ENCODE data around the gene CLEC3B. TPM values are rescaled to one million over a fixed set of nuclear protein-coding genes. Genes with fewer than 3 reads are reported as not detected.

The CLEC3B gene
- polyA plus RNA-seq, 2 of the 4 experiments (the other 2 are of a cell fraction): not detected

DNA sequence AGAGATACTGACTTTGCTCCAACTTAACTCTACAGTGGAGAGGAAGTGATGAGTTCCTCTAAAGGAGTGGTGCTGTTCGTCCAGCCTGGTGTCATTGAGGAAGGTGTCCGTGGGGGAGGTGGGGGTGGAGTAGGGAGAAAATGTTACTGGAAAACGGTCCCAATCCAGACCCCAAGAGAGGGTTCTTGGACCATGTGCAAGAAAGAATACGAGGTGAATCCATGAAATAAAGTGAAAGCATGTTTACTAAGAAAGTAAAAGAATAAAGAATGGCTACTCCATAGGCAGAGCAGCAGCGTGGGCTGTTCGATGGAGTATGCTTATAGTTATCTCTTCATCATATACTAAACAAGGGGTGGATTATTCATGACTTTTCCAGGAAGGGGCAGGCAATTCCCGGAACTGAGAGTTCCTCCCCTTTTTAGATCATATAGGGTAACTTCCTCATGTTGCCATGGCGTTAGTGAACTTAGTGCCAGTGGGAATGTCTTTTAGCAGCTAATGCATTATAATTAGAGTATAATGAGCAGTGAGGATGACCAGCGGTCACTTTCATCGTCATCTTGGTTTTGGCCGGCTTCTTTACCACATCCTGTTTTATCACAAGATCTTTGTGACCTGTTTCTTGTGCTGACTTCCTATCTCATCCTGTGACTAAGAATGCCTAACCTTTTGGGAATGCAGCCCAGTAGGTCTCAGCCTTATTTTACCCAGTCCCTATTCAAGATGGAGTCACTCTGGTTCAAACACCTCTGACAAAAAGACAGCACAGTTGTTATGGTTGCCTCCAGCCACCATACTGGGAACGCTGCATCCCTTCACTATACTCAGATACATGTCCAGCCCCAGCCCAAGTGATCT is 38.6 kb downstream of the CLEC3B start:
- POLR2A ChIA-PET: no interaction called here
- CTCF ChIA-PET: interaction anchor here (0.9 to 2.2 kb wide), 5 partner anchors 9 to 146 kb away, joined by 3 to 8 read pairs (median 4); no protein-coding TSS in a partner anchor
- no peak overlapping the region for H3K27ac ChIP-seq

DNA sequence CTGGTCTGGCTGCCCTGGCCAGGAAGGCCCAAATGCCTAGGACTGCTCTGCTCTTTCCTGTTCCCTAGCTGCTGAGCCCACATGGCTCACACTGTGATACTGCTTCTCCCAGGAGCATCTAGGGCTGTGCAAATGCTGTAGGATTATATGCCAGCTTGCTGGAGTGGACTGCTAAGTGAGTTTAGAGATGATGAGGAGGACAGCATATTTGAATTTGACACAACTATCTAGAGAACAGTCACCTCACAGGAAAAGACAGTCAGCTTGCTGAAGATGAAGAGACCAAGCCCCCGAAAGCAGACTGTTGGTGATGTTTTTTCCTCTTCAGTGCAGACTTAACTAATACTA is 39.2 kb downstream of the CLEC3B start:
- ChIA-PET POLR2A (no interaction called here), CTCF (interaction anchor here (1.1 to 2.2 kb wide), 4 partner anchors 24 to 145 kb away, joined by 3 to 8 read pairs (median 4); no protein-coding TSS in a partner anchor)
- Histone ChIP-seq H3K4me2 (no peak overlapping the region), H3K9me3 (no peaks in the 10 kb centered on the region), H3K4me1 (no peaks in the 10 kb centered on the region), H3K27ac (no peak overlapping the region), H3K4me3 (no peak overlapping the region)
- 83% methylated on average over 1 of the region's 1 CpG for WGBS (ENCODE audit: missing lambda C conversion rate)
- DNase-seq (ENCODE audit: low read depth in 1 of 2, low spot score in 1 of 2): no peak
- TF ChIP-seq NFE2L2 (conservative IDR thresholded peaks at IDR 0.05; ENCODE audit: low read length) (no peak), FOSB (CRISPR knock-in tag; IDR thresholded peaks at IDR 0.05) (no peak)
- TF ChIP-seq, protein P1, sequence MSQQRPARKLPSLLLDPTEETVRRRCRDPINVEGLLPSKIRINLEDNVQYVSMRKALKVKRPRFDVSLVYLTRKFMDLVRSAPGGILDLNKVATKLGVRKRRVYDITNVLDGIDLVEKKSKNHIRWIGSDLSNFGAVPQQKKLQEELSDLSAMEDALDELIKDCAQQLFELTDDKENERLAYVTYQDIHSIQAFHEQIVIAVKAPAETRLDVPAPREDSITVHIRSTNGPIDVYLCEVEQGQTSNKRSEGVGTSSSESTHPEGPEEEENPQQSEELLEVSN (IDR thresholded peaks at IDR 0.05; ENCODE audit: borderline replicate concordance, low read depth): no peak
- no peak for ATAC-seq
- no peak for FAIRE-seq

More for the DNA sequence above, 38.6 kb downstream of the CLEC3B start:
- no peaks in the 10 kb centered on the region for H3K9me3 ChIP-seq
- no peak overlapping the region for H3K4me3 ChIP-seq
- no peaks in the 10 kb centered on the region for H3K4me1 ChIP-seq
- TF ChIP-seq EHF (CRISPR knock-in tag; IDR thresholded peaks at IDR 0.05): 0 out of 2 replicates have a peak, but pooled peaks have one; percentile 47
- TF ChIP-seq, protein P2, sequence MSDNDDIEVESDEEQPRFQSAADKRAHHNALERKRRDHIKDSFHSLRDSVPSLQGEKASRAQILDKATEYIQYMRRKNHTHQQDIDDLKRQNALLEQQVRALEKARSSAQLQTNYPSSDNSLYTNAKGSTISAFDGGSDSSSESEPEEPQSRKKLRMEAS (IDR thresholded peaks at IDR 0.05): no peak
- no peak for TF ChIP-seq NPAS2 (CRISPR knock-in tag; IDR thresholded peaks at IDR 0.05; ENCODE audit: borderline replicate concordance)
- TF ChIP-seq, protein P3, sequence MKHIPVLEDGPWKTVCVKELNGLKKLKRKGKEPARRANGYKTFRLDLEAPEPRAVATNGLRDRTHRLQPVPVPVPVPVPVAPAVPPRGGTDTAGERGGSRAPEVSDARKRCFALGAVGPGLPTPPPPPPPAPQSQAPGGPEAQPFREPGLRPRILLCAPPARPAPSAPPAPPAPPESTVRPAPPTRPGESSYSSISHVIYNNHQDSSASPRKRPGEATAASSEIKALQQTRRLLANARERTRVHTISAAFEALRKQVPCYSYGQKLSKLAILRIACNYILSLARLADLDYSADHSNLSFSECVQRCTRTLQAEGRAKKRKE (CRISPR knock-in tag; IDR thresholded peaks at IDR 0.05; ENCODE audit: low read depth): peak; percentile 94; the same call in 1 of the 2 replicates
- TF ChIP-seq ESRRA (IDR thresholded peaks at IDR 0.05; ENCODE audit: borderline replicate concordance, low read length): no peak
- 0 out of 2 replicates have a peak, but pooled peaks have one; percentile 52 for TF ChIP-seq HOXB13 (CRISPR knock-in tag; IDR thresholded peaks at IDR 0.05; ENCODE audit: low read depth)
- DNase-seq (ENCODE audit: low read depth in 1 of 2, low spot score in 1 of 2) (no peak), FAIRE-seq (no peak), ATAC-seq (no peak)
- 67% methylated on average over 12 of the region's 12 CpGs for WGBS (ENCODE audit: missing lambda C conversion rate)
- no peak overlapping the region for H3K4me2 ChIP-seq

DNA sequence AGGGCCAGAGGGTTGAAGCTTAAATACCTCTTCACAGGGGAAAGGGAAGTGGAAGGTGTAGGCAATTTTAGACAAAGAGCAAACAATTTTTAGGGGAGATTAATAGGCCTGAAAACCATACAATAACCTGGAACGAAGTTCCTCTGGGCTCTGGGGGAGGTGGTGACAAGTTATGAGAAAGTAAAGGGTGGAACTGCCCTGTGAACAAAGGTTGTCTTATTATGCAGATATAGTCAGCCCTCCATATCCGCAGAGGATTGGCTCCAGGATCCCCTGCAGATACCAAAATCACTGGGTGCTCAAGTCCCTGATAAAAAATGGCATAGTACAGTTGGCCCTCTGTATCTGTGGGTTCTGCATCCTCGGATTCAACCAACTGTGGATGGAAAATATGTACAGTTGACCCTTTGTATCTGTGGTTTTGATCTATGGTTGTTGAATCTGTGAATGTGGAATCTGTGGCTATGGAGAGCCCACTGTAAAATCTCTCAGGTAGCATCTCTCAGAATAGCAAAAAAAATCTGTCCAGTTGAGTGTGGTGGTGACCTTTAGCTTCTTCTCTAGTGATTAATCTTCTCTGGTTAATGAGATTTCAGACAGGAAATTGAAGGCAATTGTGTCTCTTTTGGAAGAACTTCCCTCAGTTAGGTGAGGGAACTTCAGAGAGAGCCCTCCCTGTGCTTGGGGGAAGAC is 40.2 kb downstream of the CLEC3B start:
- no peak for ATAC-seq
- no peaks in the 10 kb centered on the region for H3K9me3 ChIP-seq
- H3K4me2 ChIP-seq: no peak overlapping the region
- no peak overlapping the region for H3K27ac ChIP-seq
- POLR2A ChIA-PET: no interaction called here
- no peak for DNase-seq (ENCODE audit: low read depth in 1 of 2, low spot score in 1 of 2)
- no peak for TF ChIP-seq CHD4 (IDR thresholded peaks at IDR 0.05; ENCODE audit: borderline replicate concordance)
- TF ChIP-seq ZFP36 (IDR thresholded peaks at IDR 0.05; ENCODE audit: borderline replicate concordance, partially characterized antibody): no peak
- TF ChIP-seq ZC3H11A (IDR thresholded peaks at IDR 0.05): no peak
- TF ChIP-seq FOXS1 (CRISPR knock-in tag; IDR thresholded peaks at IDR 0.05): no peak
- TF ChIP-seq, protein P1 (IDR thresholded peaks at IDR 0.05; ENCODE audit: borderline replicate concordance, low read depth): no peak
- no peak for TF ChIP-seq MAFK (IDR thresholded peaks at IDR 0.05; ENCODE audit: partially characterized antibody)
- TF ChIP-seq POLR2A (IDR thresholded peaks at IDR 0.05; ENCODE audit: low read length): no peak
- no peak for TF ChIP-seq SMC3 (IDR thresholded peaks at IDR 0.05)
- TF ChIP-seq CEBPB (IDR thresholded peaks at IDR 0.05): no peak
- FAIRE-seq: no peak
- WGBS (ENCODE audit: missing lambda C conversion rate): 51% methylated on average over 3 of the region's 3 CpGs
- H3K4me1 ChIP-seq: no peaks in the 10 kb centered on the region
- CTCF ChIA-PET: interaction anchor here (1.1 to 2.2 kb wide), 5 partner anchors 25 to 144 kb away, joined by 3 to 8 read pairs (median 5); no protein-coding TSS in a partner anchor
- no peak overlapping the region for H3K4me3 ChIP-seq
